IPS-NIHi11 (cell line): ENCODE results near the gene ABHD15.
"Not testable (repeated sequence)": the region's sequence is repeated elsewhere in the genome, so short reads cannot be mapped to it uniquely, and the experiment has no call there.

ENCODE experiments used
- DNase-seq: peaks from one replicate; pipeline ENCODE4 v3.0.0; 2012; ENCODE audit warnings: mixed read lengths, low spot score

The ABHD15 gene

DNA sequence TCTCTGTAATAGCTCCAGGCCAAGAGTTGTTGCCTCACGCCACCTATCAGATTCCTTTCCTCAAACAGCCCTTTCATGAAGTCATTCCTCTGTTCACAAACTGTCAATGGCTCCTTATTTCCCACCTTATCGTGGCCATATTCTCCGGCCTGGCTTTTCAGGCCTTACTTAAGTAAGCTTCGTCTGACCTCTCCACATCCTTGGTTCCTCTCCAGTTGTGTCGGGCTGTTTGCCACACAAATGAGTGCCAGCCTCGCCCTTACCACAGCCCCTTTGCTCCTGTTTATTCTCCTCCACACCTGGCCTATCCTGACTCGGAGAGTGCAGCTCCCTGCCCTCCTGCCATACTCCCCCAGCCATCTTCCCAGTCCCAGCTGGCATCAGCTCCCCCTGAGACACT, 3.7 kb upstream of the ABHD15 start:
- no peak for DNase-seq

GRCh38 chr17:29569245-29569950, 2.6 kb upstream of the ABHD15 start:
- DNase-seq = no peak

GRCh38 chr17:29568331-29569244, 1.8 kb upstream of the ABHD15 start, which contains the start of gene TP53I13:
Gene TP53I13, plus strand, starts transcription at chr17:29568701. Its CDS starts 58 bp downstream, at chr17:29568759.
- DNase-seq = peak; percentile 92

DNA sequence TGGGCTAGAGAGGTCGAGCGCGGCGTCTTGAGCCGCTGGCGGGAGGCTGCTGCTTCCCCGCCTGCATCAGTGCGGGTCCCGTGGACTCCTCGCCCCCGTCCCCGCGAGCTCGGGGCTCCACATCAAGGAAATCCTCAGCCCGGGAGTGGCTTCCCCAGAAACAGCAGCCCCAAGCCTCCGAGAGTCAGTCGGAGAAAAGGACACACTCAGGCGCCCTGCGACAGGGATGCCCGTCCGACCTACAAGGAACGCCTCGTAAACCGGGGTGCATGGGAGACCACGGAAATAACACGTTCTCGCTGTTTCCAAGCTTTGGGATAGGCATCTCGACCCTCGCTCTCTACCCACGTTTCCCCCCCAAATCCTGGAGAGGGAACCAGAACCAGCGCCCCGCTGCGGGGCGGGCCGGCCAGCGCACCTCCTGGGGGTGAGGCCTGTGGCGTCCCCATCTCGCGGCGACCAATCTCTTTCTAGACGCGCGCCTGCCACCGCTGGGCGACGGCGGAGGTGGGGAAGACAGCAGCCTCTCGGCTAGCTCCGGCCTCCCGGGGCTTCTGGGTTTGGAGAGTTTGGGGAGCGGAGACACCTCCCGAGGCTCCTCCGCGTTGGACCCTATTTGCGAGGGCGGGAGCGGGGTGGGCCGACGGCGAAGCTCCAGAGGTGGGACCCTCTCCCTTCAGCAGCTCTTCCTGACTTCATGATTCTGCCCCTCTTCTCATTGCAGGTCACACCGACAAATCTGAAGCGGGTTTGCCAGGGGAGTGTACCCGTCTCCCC, 905 bp upstream of the ABHD15 start:
- DNase-seq = peak; percentile 78

DNA sequence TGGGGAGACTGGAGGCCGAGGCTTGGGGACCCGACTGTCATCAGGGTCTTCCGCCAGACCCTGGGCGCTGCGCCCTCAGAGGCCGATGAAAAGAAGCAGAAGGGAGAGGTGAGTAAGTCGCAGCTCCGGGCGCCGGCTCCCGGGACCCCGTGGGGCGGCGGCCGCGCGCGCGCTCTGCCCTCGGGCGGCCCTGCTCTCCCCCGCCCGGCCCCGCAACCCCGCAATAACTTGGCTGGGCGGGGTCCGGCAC, 392 bp upstream of the ABHD15 start:
- peak; percentile 42 for DNase-seq

DNA sequence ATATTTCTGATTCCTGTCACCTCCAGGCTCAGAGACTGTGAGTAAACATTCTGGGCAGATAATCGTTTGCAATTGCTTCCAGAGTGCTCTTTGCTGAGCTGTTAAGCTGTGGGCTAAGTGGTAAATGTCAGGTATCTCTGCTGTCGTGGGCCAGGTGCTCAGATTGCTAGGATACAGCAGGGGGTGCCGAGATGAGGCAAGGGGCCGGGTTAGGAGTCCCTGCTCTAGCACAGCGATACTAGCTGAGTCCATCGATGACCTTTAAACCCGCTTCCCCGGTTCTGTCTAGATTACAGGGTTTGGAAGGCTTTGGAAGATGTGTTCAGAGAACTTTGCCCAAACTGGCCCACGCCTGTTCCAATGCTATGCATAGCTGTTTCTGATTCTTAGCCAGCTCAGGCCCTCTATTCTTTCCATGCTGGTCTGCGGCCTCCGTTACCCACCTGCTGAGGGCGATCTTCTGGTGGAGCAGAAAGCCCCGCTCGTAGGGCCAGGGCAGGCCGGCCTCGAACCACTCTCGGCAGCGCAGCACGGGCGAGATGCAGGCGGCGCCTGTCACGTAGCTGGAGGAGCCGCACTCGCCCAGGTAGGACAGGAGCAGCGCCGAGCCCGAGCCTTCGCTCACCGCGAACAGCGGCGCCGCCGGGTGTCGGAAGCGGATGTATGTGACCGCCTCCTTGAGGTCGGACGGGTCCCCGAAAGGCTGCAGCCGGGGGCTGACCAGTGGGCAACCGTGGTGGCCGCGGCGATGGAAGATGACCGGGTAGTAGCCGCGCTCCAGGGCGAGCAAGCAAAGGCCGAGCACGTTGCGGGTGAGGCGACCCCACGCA, 979 bp downstream of the ABHD15 start:
- DNase-seq = peak; percentile 64

DNA sequence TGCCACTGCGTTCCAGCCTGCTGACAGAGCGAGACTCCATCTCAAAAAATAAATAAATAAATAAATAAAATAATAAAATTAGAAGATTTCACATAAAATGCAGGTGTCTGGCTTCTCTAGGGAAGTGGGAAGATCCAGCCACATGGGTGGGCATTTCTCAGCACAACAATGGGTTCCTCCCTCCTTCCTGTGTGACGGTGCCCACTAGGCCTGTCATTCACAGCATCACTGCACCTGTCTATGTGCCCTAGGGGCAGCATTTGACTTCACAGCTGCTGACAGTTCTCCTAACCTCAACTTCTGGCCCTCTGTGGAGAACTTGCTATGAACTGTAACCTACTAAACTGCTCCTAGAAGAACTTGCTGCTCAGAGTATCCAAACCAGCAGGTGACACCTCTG, 3.0 kb downstream of the ABHD15 start:
- no peak for DNase-seq

DNA sequence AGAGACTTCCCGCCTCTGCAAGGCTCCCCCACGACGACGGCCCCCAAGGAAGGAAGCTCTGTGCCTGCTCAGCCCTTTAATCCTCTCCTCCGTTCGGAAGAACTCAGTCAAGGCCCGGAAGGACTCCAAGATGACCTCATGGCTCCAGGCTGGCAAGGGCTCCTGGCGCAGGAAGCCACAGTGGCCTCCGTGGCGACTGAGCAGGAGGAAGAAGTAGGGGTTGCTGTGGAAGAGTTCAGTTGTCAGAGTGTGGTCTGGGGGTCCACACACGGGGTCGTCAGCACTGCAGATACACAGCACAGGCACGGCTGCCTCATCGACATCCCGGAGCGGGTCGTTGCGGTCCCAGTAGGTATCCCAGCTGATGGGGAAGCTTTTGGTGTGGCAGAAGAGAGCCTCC, 4.2 kb downstream of the ABHD15 start:
- no peak for DNase-seq

GRCh38 chr17:29561554-29562517, 5.0 kb downstream of the ABHD15 start:
- no peak for DNase-seq

- no peak for DNase-seq
Observed at GRCh38 chr17:29560316-29560715, 6.5 kb downstream of the ABHD15 start.

DNA sequence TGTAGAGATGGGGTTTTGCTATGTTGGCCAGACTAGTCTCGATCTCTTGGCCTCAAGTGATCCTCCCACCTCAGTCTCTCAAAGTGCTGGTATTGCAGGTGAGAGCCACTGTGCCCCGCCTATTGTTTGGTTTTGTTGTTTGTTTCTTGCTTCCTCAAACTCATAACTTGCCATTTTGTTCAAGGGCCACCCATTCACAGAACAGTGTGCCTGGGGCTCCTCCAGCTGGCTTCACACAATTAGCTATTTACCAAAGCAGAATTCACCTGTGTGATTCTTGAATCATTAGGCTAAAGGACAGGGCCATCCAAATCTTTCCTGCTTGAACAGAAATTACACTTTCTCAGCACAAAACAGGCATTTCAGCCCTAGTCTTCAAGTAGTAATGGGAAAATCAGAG, 7.2 kb downstream of the ABHD15 start:
- DNase-seq = no peak

GRCh38 chr17:29558139-29558538, 8.7 kb downstream of the ABHD15 start:
- not testable (repeated sequence) for DNase-seq

DNA sequence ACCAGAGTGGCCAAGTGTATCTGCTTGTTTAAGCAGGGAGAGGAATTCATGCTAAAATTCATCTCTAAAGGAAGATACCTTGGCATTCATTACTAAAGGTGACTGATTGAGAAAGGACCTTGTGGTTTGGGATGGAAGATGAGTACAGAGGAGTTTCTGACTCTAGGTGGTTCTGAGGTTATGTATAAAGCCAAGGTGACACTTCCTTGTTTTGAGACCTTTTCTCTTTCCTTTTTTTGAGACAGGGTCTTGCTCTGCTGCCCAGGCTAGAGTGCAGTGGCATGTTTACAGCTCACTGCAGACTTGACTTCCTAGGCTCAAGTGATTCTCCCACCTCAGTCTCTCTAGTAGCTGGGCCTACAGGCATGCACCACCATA, 9.1 kb downstream of the ABHD15 start:
- DNase-seq = no peak

- DNase-seq = no peak
Observed at GRCh38 chr17:29557085-29557738, 9.6 kb downstream of the ABHD15 start.

- no peak for DNase-seq
Observed at GRCh38 chr17:29555840-29556239, 11.0 kb downstream of the ABHD15 start.

DNA sequence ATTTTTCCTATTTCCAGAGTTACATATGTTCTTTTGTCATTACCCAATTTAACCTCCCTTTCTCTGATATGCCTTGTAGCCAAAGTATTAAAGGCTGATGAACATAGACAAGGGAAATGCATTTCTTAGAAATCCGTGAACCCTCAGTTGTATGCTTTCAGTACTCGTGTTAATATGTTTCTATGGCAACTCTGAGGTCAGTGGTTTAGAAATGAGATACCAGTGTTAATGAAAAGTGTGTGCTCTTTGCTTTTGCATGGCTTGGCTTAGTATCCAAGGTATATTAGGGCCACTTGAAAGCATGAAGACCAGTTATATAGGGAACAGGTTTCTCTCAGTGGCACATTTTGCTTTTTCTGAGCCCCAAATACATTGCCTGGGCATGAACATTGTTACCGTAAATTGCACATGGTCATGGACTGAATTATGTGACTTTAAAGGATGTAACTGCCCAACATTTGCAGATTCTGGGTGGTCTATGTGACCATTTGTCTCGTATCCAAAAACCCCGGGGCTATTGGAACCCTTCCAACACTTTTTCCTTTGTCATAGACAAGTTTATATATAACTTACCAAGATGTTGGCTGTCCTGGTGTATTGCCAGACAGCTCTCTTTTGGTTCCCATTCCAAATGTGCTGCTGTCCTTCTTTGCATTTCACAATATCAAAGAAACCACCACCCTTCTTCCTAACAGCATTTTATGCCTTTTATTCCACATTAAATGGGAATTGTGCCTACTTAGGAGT, 17.5 kb downstream of the ABHD15 start:
- no peak for DNase-seq

DNA sequence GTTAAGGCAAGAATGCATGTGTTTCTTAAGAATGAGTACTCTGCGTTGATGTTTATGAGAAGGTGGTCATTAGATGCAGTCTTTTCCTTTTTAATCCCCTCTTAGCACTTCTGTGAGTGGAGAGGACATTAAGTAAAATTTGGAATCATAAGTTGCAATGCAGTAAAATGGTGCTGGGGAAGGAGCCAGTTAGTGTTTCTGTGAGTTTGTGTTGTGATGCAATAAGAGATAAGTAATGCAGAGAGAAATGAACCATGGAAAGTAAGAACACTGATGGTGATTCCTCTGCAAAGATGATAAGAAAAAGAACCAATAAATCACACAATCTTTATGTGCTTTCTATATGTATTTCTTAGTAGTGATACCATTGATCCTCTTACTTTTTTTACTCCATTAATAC, 20.0 kb downstream of the ABHD15 start:
- no peak for DNase-seq

GRCh38 chr17:29546085-29546484, 20.8 kb downstream of the ABHD15 start:
- DNase-seq = no peak

- no peak for DNase-seq
Observed at GRCh38 chr17:29544066-29544465, 22.8 kb downstream of the ABHD15 start.
